HCT116 (cell line): ENCODE results near the gene SPATA7. TPM values are rescaled to one million over a fixed set of nuclear protein-coding genes. Genes with fewer than 3 reads are reported as not detected.

ENCODE experiments used
- ATAC-seq: fragments of 200-7000 bp; cut with Tn5 transposase; 2 replicates; pipeline ENCODE4 v1.9.1; 2020; ENCODE audit warnings: mild to moderate bottlenecking, moderate library complexity
- BruUV-seq: library from RNA; stranded (reverse); fragments of 400-500 nt; replicated peaks from 2 replicates; lab custom pipeline; 2021; lab: Mats Ljungman, UMichigan
- CTCF ChIA-PET: fragments of 300-600 bp; sonication (Branson Sonifier 250); formaldehyde crosslinking; loops from one replicate; lab custom pipeline; 2021; ENCODE audit warnings: antibody characterized with exemption; lab: Charles Lee
- POLR2A ChIA-PET: fragments of 300-600, 350-600 bp; sonication (Branson Sonifier 250); formaldehyde crosslinking; loops from one replicate; lab custom pipeline; 2021; ENCODE audit warnings: antibody characterized with exemption; lab: Charles Lee
- RAD21 ChIA-PET, 2 experiments: fragments of 300-600 bp; sonication (Branson Sonifier 250); formaldehyde crosslinking; loops; one replicate each; lab custom pipeline; 2023; ENCODE audit warnings: low total read pairs in 2 of 2; ENCODE audit not compliant: uncharacterized antibody in 2 of 2, unreplicated experiment in 2 of 2, low non-redundant PET in 1 of 2; lab: Charles Lee
- DNase-seq: peaks from one replicate; pipeline ENCODE4 v3.0.0-alpha.2; 2010; ENCODE audit warnings: low read depth, low spot score
- H2AFZ ChIP-seq: fragments of 200-600 bp; shearing (Covaris generic), sonication (generic); 2 replicates; pipeline ENCODE4 v1.6.1; 2017; ENCODE audit warnings: low read depth, mixed run types, mixed read lengths, antibody characterized with exemption, low read length; ENCODE audit not compliant: poor library complexity, severe bottlenecking
- H3K27ac ChIP-seq: 2 replicates; pipeline ENCODE4 v1.5.1; 2012; ENCODE audit warnings: low read depth, low read length
- H3K27me3 ChIP-seq: fragments of 200-600 bp; sonication (generic); 2 replicates; pipeline ENCODE4 v1.6.1; 2016; ENCODE audit warnings: mixed run types, low read length, mixed read lengths; ENCODE audit not compliant: insufficient read depth
- H3K36me3 ChIP-seq, 2 experiments: fragments of 200-500 bp in 1 of 2; fragments of 200-600 bp in 1 of 2; sonication (Bioruptor generic) in 1 of 2; sonication (generic) in 1 of 2; 2 replicates each; pipeline versions ENCODE4 v1.5.1 to v1.6.1; 2014 to 2016; ENCODE audit warnings: low read length in 2 of 2, inconsistent platforms in 1 of 2, mixed read lengths in 1 of 2, mixed run types in 1 of 2; ENCODE audit not compliant: insufficient read depth in 2 of 2, control insufficient read depth in 1 of 2
- H3K4me1 ChIP-seq, 2 experiments: fragments of 200-600 bp in 1 of 2; sonication (generic) in 1 of 2; 2 replicates each; pipeline versions ENCODE4 v1.5.1 to v1.6.1; 2012 to 2017; ENCODE audit warnings: low read length in 2 of 2, inconsistent platforms in 1 of 2, mild to moderate bottlenecking in 1 of 2, mixed read lengths in 1 of 2, mixed run types in 1 of 2, moderate library complexity in 1 of 2; ENCODE audit not compliant: insufficient read depth in 2 of 2, control insufficient read depth in 1 of 2
- H3K4me2 ChIP-seq: fragments of 200-600 bp; sonication (generic); 2 replicates; pipeline ENCODE4 v1.6.1; 2017; ENCODE audit warnings: mixed run types, low read length, mixed read lengths
- H3K4me3 ChIP-seq, 2 experiments: fragments of 200-600 bp in 1 of 2; sonication (generic) in 1 of 2; replicated peaks in 1 of 2; 2 replicates each; pipeline ENCODE4 v1.5.1; 2011 to 2016; ENCODE audit warnings: low read length in 2 of 2, control low read depth in 1 of 2, low read depth in 1 of 2, mild to moderate bottlenecking in 1 of 2, mixed read lengths in 1 of 2, mixed run types in 1 of 2
- H3K79me2 ChIP-seq: fragments of 200-600 bp; sonication (generic); 2 replicates; pipeline ENCODE4 v1.6.1; 2017; ENCODE audit warnings: mild to moderate bottlenecking, mixed run types, low read length, moderate library complexity, mixed read lengths; ENCODE audit not compliant: insufficient read depth
- H3K9ac ChIP-seq: fragments of 200-600 bp; sonication (generic); 2 replicates; pipeline ENCODE4 v1.6.1; 2016; ENCODE audit warnings: low read length, mixed read lengths
- H3K9me2 ChIP-seq: fragments of 200-600 bp; sonication (generic), shearing (Covaris generic); 2 replicates; pipeline ENCODE4 v1.6.1; 2017; ENCODE audit warnings: mixed run types, mild to moderate bottlenecking, moderate library complexity; ENCODE audit not compliant: insufficient read depth
- H3K9me3 ChIP-seq, 2 experiments: fragments of 200-500 bp in 1 of 2; fragments of 200-600 bp in 1 of 2; sonication (Bioruptor generic) in 1 of 2; sonication (generic) in 1 of 2; 2 replicates each; pipeline ENCODE4 v1.6.1; 2014 to 2017; ENCODE audit warnings: low read length in 2 of 2, mixed read lengths in 2 of 2, inconsistent platforms in 1 of 2, low read depth in 1 of 2, mild to moderate bottlenecking in 1 of 2, mixed run types in 1 of 2, moderate library complexity in 1 of 2; ENCODE audit not compliant: control insufficient read depth in 1 of 2, insufficient read depth in 1 of 2
- H4K20me1 ChIP-seq: fragments of 200-600 bp; sonication (generic), shearing (Covaris generic); 2 replicates; pipeline ENCODE4 v1.6.1; 2017; ENCODE audit warnings: mixed run types, mild to moderate bottlenecking, moderate library complexity; ENCODE audit not compliant: insufficient read depth
- CBX3 ChIP-seq: IDR thresholded peaks from 2 replicates; pipeline ENCODE4 v1.6.1; 2012; ENCODE audit warnings: low read depth
- EGR1 ChIP-seq: IDR thresholded peaks from 2 replicates; pipeline ENCODE4 v1.6.1; 2012; ENCODE audit warnings: low read depth
- ELF1 ChIP-seq: IDR thresholded peaks from 2 replicates; pipeline ENCODE4 v1.6.1; 2012; ENCODE audit warnings: low read depth, borderline replicate concordance
- EZH2 ChIP-seq: fragments of 200-600 bp; sonication (generic); IDR thresholded peaks from 2 replicates; pipeline ENCODE4 v1.6.1; 2017; ENCODE audit warnings: antibody characterized with exemption, mixed run types
- EZH2phosphoT487 ChIP-seq: fragments of 200-600 bp; IDR thresholded peaks from 2 replicates; pipeline ENCODE4 v1.6.1; 2018; ENCODE audit warnings: antibody characterized with exemption, borderline replicate concordance
- FOSL1 ChIP-seq: IDR thresholded peaks from 2 replicates; pipeline ENCODE4 v1.6.1; 2012; ENCODE audit warnings: low read depth
- POLR2A ChIP-seq: IDR thresholded peaks from 2 replicates; pipeline ENCODE4 v1.7.0; 2011; ENCODE audit warnings: borderline replicate concordance; ENCODE audit not compliant: insufficient read depth, insufficient read length; ENCODE audit errors: extremely low read depth
- REST ChIP-seq: IDR thresholded peaks from 2 replicates; pipeline ENCODE4 v1.6.1; 2012; ENCODE audit warnings: low read depth
- SP1 ChIP-seq: IDR thresholded peaks from 2 replicates; pipeline ENCODE4 v1.6.1; 2012; ENCODE audit warnings: low read depth
- SRF ChIP-seq: IDR thresholded peaks from 2 replicates; pipeline ENCODE4 v1.6.1; 2012; ENCODE audit warnings: low read depth
- TCF7L2 ChIP-seq: IDR thresholded peaks from 2 replicates; pipeline ENCODE4 v1.7.0; 2011; ENCODE audit warnings: borderline replicate concordance, inconsistent platforms; ENCODE audit not compliant: insufficient read depth, insufficient read length; ENCODE audit errors: extremely low read depth
- YY1 ChIP-seq: IDR thresholded peaks from 2 replicates; pipeline ENCODE4 v1.6.1; 2011; ENCODE audit warnings: low read length, low read depth, moderate library complexity, mild to moderate bottlenecking; ENCODE audit not compliant: insufficient replicate concordance; ENCODE audit errors: extremely low read depth
- intact Hi-C: fragments of 100-400 bp; cut with micrococcal nuclease; formaldehyde crosslinking; loops from 2 replicates; pipeline ENCODE4 v1.10.0; 2022
- total RNA-seq: library from RNA; stranded (reverse); gene quantifications from one replicate; pipeline ENCODE4 v1.2.1, GENCODE V29; 2021; ENCODE audit not compliant: unreplicated experiment

The SPATA7 gene
- total RNA-seq, 1 experiment from 2014 or later, result 6.2 TPM

DNA sequence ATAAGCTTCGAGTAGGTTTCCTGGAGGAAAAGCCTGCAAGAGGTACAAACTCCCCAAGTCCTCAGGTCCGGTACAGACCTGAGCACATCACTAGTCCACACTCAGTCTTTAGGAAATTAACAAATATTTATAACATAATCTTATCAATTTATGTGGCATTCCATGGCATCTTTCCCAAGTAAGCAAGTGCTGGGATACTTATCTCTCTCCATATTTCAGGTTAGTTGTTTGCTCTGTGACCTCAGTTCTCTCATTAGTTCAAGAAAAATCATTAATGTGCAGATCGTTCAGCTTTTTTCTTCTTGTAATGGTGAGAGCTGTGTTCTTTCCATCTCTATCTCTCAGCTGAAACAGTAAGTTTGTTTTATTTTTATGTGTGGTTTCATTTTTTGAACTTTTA lies 34.7 kb downstream of the SPATA7 start:
- TF ChIP-seq SP1 (no peak), REST (no peak), CBX3 (no peak), EGR1 (no peak)
- Histone ChIP-seq H2AFZ (no peak overlapping the region), H3K4me2 (no peak overlapping the region), H3K4me3 (no peak overlapping the region), H3K79me2 (no peaks in the 10 kb centered on the region), H3K36me3 (no peaks in the 10 kb centered on the region), H3K9me2 (no peaks in the 10 kb centered on the region), H3K4me1 (no peaks in the 10 kb centered on the region), H4K20me1 (no peaks in the 10 kb centered on the region), H3K9me3 (no peaks in the 10 kb centered on the region), H3K27me3 (no peaks in the 10 kb centered on the region), H3K9ac (no peak overlapping the region), H3K27ac (no peak overlapping the region)
- RAD21 ChIA-PET, result no interaction called here
- CTCF ChIA-PET, result no interaction called here
- intact Hi-C loops, result no loop called here
- ATAC-seq (no peak), DNase-seq (no peak)
- POLR2A ChIA-PET, result no interaction called here
- BruUV-seq, result no TSS peak

DNA sequence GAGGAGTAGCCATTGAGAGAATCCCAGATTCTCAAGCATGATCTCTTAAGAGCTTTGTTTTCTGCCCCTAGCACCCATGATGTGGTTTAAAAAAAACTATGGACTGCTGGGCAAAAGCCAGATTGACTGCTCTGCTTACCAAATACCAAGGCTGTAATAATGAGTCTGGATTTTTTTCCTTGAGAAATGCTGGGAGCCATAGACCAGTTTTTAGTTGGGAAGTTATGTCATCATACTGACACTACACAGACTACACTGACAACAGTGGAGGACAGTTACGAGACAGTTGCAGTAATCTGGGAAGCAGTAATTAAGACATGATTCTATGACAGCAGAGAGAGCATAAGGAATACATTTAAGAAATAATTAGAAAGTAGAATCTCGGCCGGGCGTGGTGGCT lies 35.8 kb downstream of the SPATA7 start:
- Histone ChIP-seq H3K4me2 (no peak overlapping the region), H2AFZ (no peak overlapping the region), H3K36me3 (no peaks in the 10 kb centered on the region), H3K79me2 (no peaks in the 10 kb centered on the region), H3K4me3 (no peak overlapping the region), H3K9me3 (no peaks in the 10 kb centered on the region), H4K20me1 (no peaks in the 10 kb centered on the region), H3K9ac (no peak overlapping the region), H3K9me2 (no peaks in the 10 kb centered on the region), H3K4me1 (no peaks in the 10 kb centered on the region), H3K27ac (no peak overlapping the region), H3K27me3 (no peaks in the 10 kb centered on the region)
- ATAC-seq, result no peak
- intact Hi-C loops, result no loop called here
- RAD21 ChIA-PET, result no interaction called here
- POLR2A ChIA-PET, result no interaction called here
- CTCF ChIA-PET, result no interaction called here
- DNase-seq, result no peak
- BruUV-seq, result no TSS peak
- TF ChIP-seq ELF1, result no peak
- TF ChIP-seq FOSL1, result no peak
- TF ChIP-seq EZH2phosphoT487, result no peak
- no peak for TF ChIP-seq EGR1
- TF ChIP-seq POLR2A, result no peak
- TF ChIP-seq SP1, result no peak
- TF ChIP-seq REST, result no peak
- no peak for TF ChIP-seq TCF7L2
- TF ChIP-seq YY1, result no peak
- no peak for TF ChIP-seq CBX3
- TF ChIP-seq SRF, result no peak
- TF ChIP-seq EZH2, result no peak
